IPS-11a (cell line): ENCODE results near the gene VPS26A.

ENCODE experiments used
- H3K4me3 ChIP-seq: one replicate; pipeline ENCODE4 v1.5.1; 2013; ENCODE audit warnings: low read depth, low read length, control low read depth

The VPS26A gene

DNA sequence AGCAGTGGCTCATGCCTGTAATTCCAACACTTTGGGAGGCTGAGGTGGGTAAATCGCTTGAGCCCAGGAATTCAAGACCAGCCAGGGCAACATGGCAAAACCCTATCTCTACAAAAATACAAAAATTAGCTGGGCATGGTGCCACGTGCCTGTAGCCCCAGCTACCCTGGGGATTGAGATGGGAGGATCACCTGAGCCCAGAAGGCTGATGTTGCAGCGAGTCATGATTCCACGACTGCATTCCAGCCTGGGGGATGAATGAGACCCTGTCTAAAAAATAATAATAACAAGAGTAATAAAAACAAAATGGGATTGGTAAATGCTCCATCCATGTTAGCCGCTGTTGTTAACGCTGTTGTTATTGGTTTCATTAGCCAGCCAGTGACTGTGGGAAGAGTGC lies 94.9 kb downstream of the VPS26A start:
- H3K4me3 ChIP-seq = no peak overlapping the region

- H3K4me3 ChIP-seq = no peak within 1 kb of the TSS
These were observed 96.1 kb downstream of the VPS26A start, which contains the start of gene HKDC1 for GRCh38 chr10:69220041-69220451. HKDC1 (plus strand) TSS chr10:69220332; CDS start chr10:69220436, 104 bp downstream.

DNA sequence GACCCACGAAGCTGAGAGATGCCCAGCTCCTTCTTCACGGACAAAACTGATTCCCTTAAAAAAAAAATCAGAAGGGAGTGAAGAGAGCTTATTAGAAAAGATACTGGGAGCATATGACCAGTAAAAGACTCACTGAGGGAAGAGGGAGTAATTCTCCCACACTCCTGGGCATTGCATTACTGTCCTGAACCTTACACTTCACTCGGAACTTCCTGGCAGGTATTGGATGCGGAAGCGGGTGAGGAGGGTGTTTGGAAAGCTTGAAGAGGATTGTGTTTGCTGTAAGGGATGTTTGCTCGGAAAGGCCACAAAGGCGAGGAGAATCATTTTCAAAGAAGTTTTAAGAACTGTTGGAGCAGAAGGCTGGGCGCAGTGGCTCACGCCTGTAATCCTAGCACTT lies 96.5 kb downstream of the VPS26A start:
- no peak overlapping the region for H3K4me3 ChIP-seq
